K562 (cell line): ENCODE data around the gene CNIH1. TPM values are rescaled to one million over a fixed set of nuclear protein-coding genes. Genes with fewer than 3 reads are reported as not detected.

Experiments used
- ATAC-seq: fragments of 200-7000 bp; cut with Tn5 transposase; 3 replicates; pipeline ENCODE4 v1.9.1; 2020; ENCODE audit warnings: moderate library complexity
- BruUV-seq: library from RNA; stranded (reverse); fragments of 400-500 nt; replicated peaks from 2 replicates; lab custom pipeline; 2021; lab: Mats Ljungman, UMichigan
- CTCF ChIA-PET: fragments of 300-600 bp; formaldehyde crosslinking; extraction: SDS; loops from one replicate; lab custom pipeline; 2021; ENCODE audit warnings: low intra/inter-chr PET ratio; lab: Yijun Ruan, JAX
- POLR2A ChIA-PET: fragments of 300-600, 350-650 bp; sonication (Branson Sonifier 250); formaldehyde crosslinking; extraction: SDS; loops from one replicate; lab custom pipeline; 2021; ENCODE audit warnings: antibody characterized with exemption, inconsistent platforms; lab: Yijun Ruan, JAX
- DNase-seq, 4 experiments: peaks; one replicate each; pipeline versions ENCODE4 v3.0.0 to v3.0.0-alpha.2; 2011 to 2018; ENCODE audit warnings: low spot score in 3 of 4, mixed read lengths in 3 of 4; ENCODE audit errors: extremely low read depth in 1 of 4
- FAIRE-seq: peaks from 2 replicates; lab custom pipeline; 2011; peaks lifted over from hg19 to GRCh38; lab: Jason Lieb, UNC
- H2AFZ ChIP-seq: 2 replicates; pipeline ENCODE4 v1.6.0; 2011; ENCODE audit warnings: low read depth, low read length, control low read depth, inconsistent platforms
- H3K27ac ChIP-seq: fragments of 200-600 bp; 3 replicates; pipeline ENCODE4 v1.8.0; 2011; ENCODE audit warnings: low read depth, mild to moderate bottlenecking, control low read depth, inconsistent platforms, low read length, moderate library complexity, mixed read lengths; ENCODE audit errors: extremely low read depth
- H3K27me3 ChIP-seq, 2 experiments: fragments of 300-600 bp in 1 of 2; 2 replicates in 1 of 2; 3 replicates in 1 of 2; pipeline versions ENCODE4 v1.6.0 to v1.8.0; 2011; ENCODE audit warnings: inconsistent platforms in 2 of 2, low read length in 2 of 2, mild to moderate bottlenecking in 1 of 2, mixed read lengths in 1 of 2, moderate library complexity in 1 of 2; ENCODE audit not compliant: control insufficient read depth in 2 of 2, insufficient read depth in 2 of 2
- H3K36me3 ChIP-seq: fragments of 300-600 bp; 3 replicates; pipeline ENCODE4 v1.8.0; 2011; ENCODE audit warnings: mild to moderate bottlenecking, low read length, inconsistent platforms; ENCODE audit not compliant: control insufficient read depth, insufficient read depth
- H3K4me1 ChIP-seq, 2 experiments: fragments of 200-600 bp in 1 of 2; replicated peaks in 1 of 2; 2 replicates in 1 of 2; 3 replicates in 1 of 2; pipeline versions ENCODE4 v1.5.1 to v1.8.0; 2011; ENCODE audit warnings: inconsistent platforms in 2 of 2, low read length in 2 of 2, mild to moderate bottlenecking in 1 of 2, mixed read lengths in 1 of 2, moderate library complexity in 1 of 2; ENCODE audit not compliant: control insufficient read depth in 2 of 2, insufficient read depth in 2 of 2
- H3K4me2 ChIP-seq: 2 replicates; pipeline ENCODE4 v1.6.1; 2011; ENCODE audit warnings: low read length, control low read depth, inconsistent platforms, mixed read lengths; ENCODE audit not compliant: insufficient read depth
- H3K4me3 ChIP-seq: fragments of 200-600 bp; sonication (generic), shearing (Covaris generic); 2 replicates; pipeline ENCODE4 v1.5.1; 2016; ENCODE audit warnings: control low read depth, inconsistent platforms
- H3K79me2 ChIP-seq: fragments of 200-600 bp; 3 replicates; pipeline ENCODE4 v1.8.0; 2011; ENCODE audit warnings: low read length, inconsistent platforms; ENCODE audit not compliant: control insufficient read depth, insufficient read depth
- H3K9ac ChIP-seq, 2 experiments: 2 replicates each; pipeline versions ENCODE4 v1.6.0 to v1.6.1; 2011; ENCODE audit warnings: low read depth in 2 of 2, low read length in 2 of 2, control low read depth in 1 of 2, inconsistent platforms in 1 of 2, mild to moderate bottlenecking in 1 of 2, mixed read lengths in 1 of 2; ENCODE audit not compliant: insufficient read depth in 1 of 2
- H3K9me1 ChIP-seq: one replicate; pipeline ENCODE4 v1.6.0; 2011; ENCODE audit warnings: inconsistent platforms, mild to moderate bottlenecking, low read length, moderate library complexity; ENCODE audit not compliant: control insufficient read depth, insufficient read depth
- H3K9me3 ChIP-seq: replicated peaks from 2 replicates; pipeline ENCODE4 v1.5.1; 2011; ENCODE audit warnings: low read depth, low read length, inconsistent platforms; ENCODE audit not compliant: control insufficient read depth, insufficient read depth
- H4K20me1 ChIP-seq: replicated peaks from 2 replicates; pipeline ENCODE4 v1.6.1; 2011; ENCODE audit warnings: low read length, inconsistent platforms, mixed read lengths; ENCODE audit not compliant: control insufficient read depth, insufficient read depth
- ARHGAP35 ChIP-seq: fragments of 450-650 bp; IDR thresholded peaks from 2 replicates; pipeline ENCODE4 v1.6.1; 2018; ENCODE audit not compliant: partially characterized antibody
- GTF2F1 ChIP-seq: IDR thresholded peaks from 2 replicates; pipeline ENCODE4 v1.6.1; 2011; ENCODE audit warnings: low read depth, low read length, improper control_type of control experiment
- HSF4 ChIP-seq: fragments of 250-450 bp; sonication (Bioruptor Pico); IDR thresholded peaks from 2 replicates; pipeline ENCODE4 v2.1.2; 2022; ENCODE audit warnings: mild to moderate bottlenecking, moderate library complexity, borderline replicate concordance
- MIER1 ChIP-seq: fragments of 450-650 bp; IDR thresholded peaks from 2 replicates; pipeline ENCODE4 v1.6.1; 2016; ENCODE audit warnings: antibody characterized with exemption, mild to moderate bottlenecking, low read depth
- NBN ChIP-seq: fragments of 450-650 bp; IDR thresholded peaks from 2 replicates; pipeline ENCODE4 v1.6.1; 2016; ENCODE audit warnings: low read depth, mild to moderate bottlenecking
- NELFE ChIP-seq: IDR thresholded peaks from 2 replicates; pipeline ENCODE4 v1.6.1; 2011; ENCODE audit warnings: mild to moderate bottlenecking; ENCODE audit not compliant: insufficient read depth, insufficient read length
- NR0B1 ChIP-seq: fragments of 450-650 bp; IDR thresholded peaks from one replicate; pipeline ENCODE4 v1.6.1; 2018; ENCODE audit warnings: mild to moderate bottlenecking, moderate library complexity; ENCODE audit not compliant: partially characterized antibody
- NR1H2 ChIP-seq: sonication (generic); formaldehyde crosslinking; IDR thresholded peaks from 2 replicates; pipeline ENCODE4 v1.4.0; 2020; ENCODE audit warnings: mild to moderate bottlenecking, missing genetic modification reagents
- NR2C2 ChIP-seq, 2 experiments: fragments of 200-800 bp in 1 of 2; sonication (Bioruptor generic) in 1 of 2; sonication (generic) in 1 of 2; formaldehyde crosslinking in 1 of 2; IDR thresholded peaks; 2 replicates each; pipeline versions ENCODE4 v1.6.1 to v1.8.0; 2016 to 2022; ENCODE audit warnings: mild to moderate bottlenecking in 1 of 2, missing compliant biosample characterization in 1 of 2, missing genetic modification characterization in 1 of 2, missing genetic modification reagents in 1 of 2
- PHTF2 ChIP-seq: fragments of 250-450 bp; sonication (Bioruptor Pico); IDR thresholded peaks from 2 replicates; pipeline ENCODE4 v1.5.0; 2021; ENCODE audit warnings: mild to moderate bottlenecking
- POLR2AphosphoS2 ChIP-seq: IDR thresholded peaks from 2 replicates; pipeline ENCODE4 v1.6.1; 2012; ENCODE audit warnings: low read length, improper control_type of control experiment
- PTTG1 ChIP-seq: fragments of 450-650 bp; IDR thresholded peaks from 2 replicates; pipeline ENCODE4 v1.6.1; 2016; ENCODE audit warnings: low read depth, mild to moderate bottlenecking, missing genetic modification characterization, missing compliant biosample characterization
- SMARCA5 ChIP-seq: fragments of 450-650 bp; IDR thresholded peaks from 2 replicates; pipeline ENCODE4 v1.6.1; 2016
- TGIF2 ChIP-seq: sonication (generic); formaldehyde crosslinking; IDR thresholded peaks from 2 replicates; pipeline ENCODE4 v1.8.1; 2022; ENCODE audit warnings: mild to moderate bottlenecking, missing genetic modification reagents, moderate library complexity
- YBX1 ChIP-seq: fragments of 450-650 bp; IDR thresholded peaks from 2 replicates; pipeline ENCODE4 v1.7.1; 2016; ENCODE audit warnings: mild to moderate bottlenecking
- ZBTB33 ChIP-seq: sonication (generic); formaldehyde crosslinking; IDR thresholded peaks from 2 replicates; pipeline ENCODE4 v1.8.1; 2023; ENCODE audit warnings: mild to moderate bottlenecking, missing genetic modification reagents
- WGBS: fragments of 100-300 bp; shearing (Covaris generic); methylation state at CpG from one replicate; pipeline ENCODE4 v1.1.6; 2016; ENCODE audit warnings: low coverage, mixed read lengths; ENCODE audit not compliant: insufficient coverage; ENCODE audit errors: missing lambda C conversion rate; 5-methylcytosine and 5-hydroxymethylcytosine counted together
- in situ Hi-C: fragments of 300-500 bp; cut with MboI; formaldehyde crosslinking; loops from 4 replicates; pipeline ENCODE4 v1.15.0; 2018; ENCODE audit warnings: inconsistent platforms, mixed read lengths
- intact Hi-C: fragments of 100-400 bp; cut with micrococcal nuclease; formaldehyde crosslinking; loops from 2 replicates; pipeline ENCODE4 v1.14.2; 2022
- polyA plus RNA-seq, 8 experiments: library from polyadenylated mRNA; depleted of rRNA in 4 of 8; stranded (reverse) in 5 of 8; unstranded in 3 of 8; fragments of >200 nt; fragmentation: Nextera tagmentation in 2 of 8; fragmentation: Illumina TruSeq in 1 of 8; extraction: Ambion mirVana in 2 of 8; extraction: Trizol in 1 of 8; gene quantifications; 2 replicates each; pipeline versions ENCODE4 v1.2.1 to v1.2.3, GENCODE V29; 2011 to 2014; ENCODE audit warnings: inconsistent platforms in 1 of 8, missing spikeins in 1 of 8
- total RNA-seq, 7 experiments: library from RNA; depleted of rRNA in 6 of 7; stranded (reverse); fragments of >200 nt in 6 of 7; fragmentation: Illumina TruSeq in 2 of 7; extraction: Trizol in 2 of 7; gene quantifications; 2 replicates each; pipeline versions ENCODE4 v1.2.1 to v1.2.3, GENCODE V29; 2011 to 2021; ENCODE audit warnings: low replicate concordance in 1 of 7

The CNIH1 gene
- total and polyA plus RNA-seq, 9 of the 15 experiments (the other 6 are each of a cell fraction or from before 2014, with no cell fraction given): 13.9 to 283 (median 77.3) TPM

DNA sequence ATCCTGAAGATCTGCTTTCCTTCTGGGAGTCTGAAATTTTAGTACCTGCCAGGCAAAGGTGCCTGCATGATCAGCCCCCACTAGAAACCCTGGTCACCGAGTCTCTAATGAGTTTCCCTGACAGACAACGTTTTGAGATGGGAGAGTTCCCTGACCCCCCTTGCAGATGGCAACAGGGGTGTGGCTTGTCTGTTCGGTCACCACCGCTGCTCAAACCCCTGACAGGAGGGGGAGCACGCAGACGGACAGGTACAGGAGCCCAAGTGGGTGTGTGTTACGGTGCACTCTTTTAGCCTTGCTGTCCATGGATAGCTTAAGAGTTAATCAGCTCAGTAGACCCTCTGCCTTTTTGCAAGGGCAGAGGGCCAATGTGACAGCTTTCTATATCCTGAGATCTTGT is 63.7 kb downstream of the CNIH1 start:
- ChIA-PET POLR2A (no interaction called here), CTCF (no interaction called here)
- no peaks in the 10 kb centered on the region for H3K79me2 ChIP-seq
- no peak overlapping the region for H2AFZ ChIP-seq
- H4K20me1 ChIP-seq: no peaks in the 10 kb centered on the region
- WGBS: 4% methylated on average over 7 of the region's 7 CpGs
- in situ Hi-C loops: no loop called here
- H3K9me1 ChIP-seq: no peaks in the 10 kb centered on the region
- intact Hi-C loops: no loop called here
- H3K4me3 ChIP-seq: no peak overlapping the region
- ATAC-seq (no peak; the same call in 2 of the 3 replicates), FAIRE-seq (no peak), DNase-seq (no peak)
- H3K4me1 ChIP-seq: no peaks in the 10 kb centered on the region
- no TSS peak for BruUV-seq
- no peak overlapping the region for H3K27ac ChIP-seq
- no peaks in the 10 kb centered on the region for H3K9me3 ChIP-seq
- H3K4me2 ChIP-seq: no peak overlapping the region
- peaks cover 2 to 5% of the 10 kb centered on the region in 2 experiments; a peak in 2 of 5 replicates for H3K27me3 ChIP-seq
- no peaks in the 10 kb centered on the region for H3K36me3 ChIP-seq
- no peak overlapping the region for H3K9ac ChIP-seq
- TF ChIP-seq HSF4 (CRISPR knock-in tag) (no peak), NR1H2 (CRISPR knock-in tag) (no peak), NR0B1 (no peak), NBN (no peak), SMARCA5 (no peak), POLR2AphosphoS2 (no peak), NR2C2 (CRISPR knock-in tag; IDR thresholded peaks at IDR 0.05) (no peak), NR2C2 (tag; IDR thresholded peaks at IDR 0.05) (no peak), PTTG1 (tag) (no peak), ARHGAP35 (no peak), YBX1 (no peak), MIER1 (no peak), ZBTB33 (CRISPR knock-in tag) (no peak), TGIF2 (no peak), PHTF2 (CRISPR knock-in tag) (no peak), GTF2F1 (no peak), NELFE (no peak)
